Measurements from ENCODE around the gene CDH4.

GRCh38 chr20:61514805-61515505 lies 262.9 kb downstream of the CDH4 start:
- TF ChIP-seq CTCF (conservative IDR thresholded peaks at IDR 0.05; ENCODE audit: low read length), result no peak
- TF ChIP-seq EZH2phosphoT487 (IDR thresholded peaks at IDR 0.05; ENCODE audit: borderline replicate concordance, low read depth, low read length), result no peak

Measured in OCI-LY7 (cell line).